Small intestine (tissue), 7 donors: ENCODE data around the gene NFE2L3. TPM values are rescaled to one million over a fixed set of nuclear protein-coding genes. Genes with fewer than 3 reads are reported as not detected.
"Not testable (repeated sequence)": the region's sequence is repeated elsewhere in the genome, so short reads cannot be mapped to it uniquely, and the experiment has no call there.

ENCODE experiments used
- DNase-seq, 2 donors: peaks; one replicate each; pipeline versions ENCODE4 v3.0.0 to v3.0.0-alpha.2; 2013
- FAIRE-seq: peaks from 2 replicates; lab custom pipeline; 2012; peaks lifted over from hg19 to GRCh38; lab: Jason Lieb, UNC
- H3K27ac ChIP-seq, 3 donors: one replicate each; pipeline ENCODE4 v1.5.1; 2013; ENCODE audit warnings: low read length in 2 of 3, mild to moderate bottlenecking in 2 of 3, control low read depth in 1 of 3, inconsistent platforms in 1 of 3, low read depth in 1 of 3, moderate library complexity in 1 of 3
- H3K27me3 ChIP-seq, 3 donors: one replicate each; pipeline ENCODE4 v1.6.1; 2013; ENCODE audit warnings: low read length in 3 of 3, inconsistent platforms in 1 of 3; ENCODE audit not compliant: control insufficient read depth in 3 of 3, insufficient read depth in 3 of 3
- H3K36me3 ChIP-seq, 3 donors: one replicate each; pipeline ENCODE4 v1.6.1; 2013; ENCODE audit warnings: low read length in 3 of 3, inconsistent platforms in 1 of 3, low read depth in 1 of 3, mild to moderate bottlenecking in 1 of 3, moderate library complexity in 1 of 3; ENCODE audit not compliant: control insufficient read depth in 3 of 3, insufficient read depth in 2 of 3
- H3K4me1 ChIP-seq, 3 donors: one replicate each; pipeline ENCODE4 v1.6.1; 2013; ENCODE audit warnings: low read length in 2 of 3, inconsistent platforms in 1 of 3, low read depth in 1 of 3, mild to moderate bottlenecking in 1 of 3, moderate library complexity in 1 of 3; ENCODE audit not compliant: control insufficient read depth in 3 of 3, insufficient read depth in 2 of 3
- H3K4me3 ChIP-seq, 3 donors: one replicate each; pipeline ENCODE4 v1.5.1; 2013; ENCODE audit warnings: low read length in 3 of 3, control low read depth in 1 of 3, inconsistent platforms in 1 of 3, low read depth in 1 of 3, mild to moderate bottlenecking in 1 of 3, moderate library complexity in 1 of 3
- H3K9me3 ChIP-seq, 2 donors: one replicate each; pipeline ENCODE4 v1.6.1; 2013; ENCODE audit warnings: low read depth in 1 of 2, low read length in 1 of 2; ENCODE audit not compliant: control insufficient read depth in 2 of 2, insufficient read depth in 1 of 2
- WGBS, 3 donors: extraction: QIAGEN DNeasy Blood & Tissue Kit; methylation state at CpG; one replicate each; pipeline ENCODE4 v1.1.7; 2013; 5-methylcytosine and 5-hydroxymethylcytosine counted together
- polyA plus RNA-seq, 4 donors: library from polyadenylated mRNA; stranded (reverse) in 3 of 4; unstranded in 1 of 4; fragments of 200-250 nt in 3 of 4; fragments of 120-200 nt in 1 of 4; gene quantifications; one replicate each; pipeline versions ENCODE4 v1.2.1 to v1.2.3, GENCODE V29; 2013
- donor health status: healthy with polysubstance abuse.
- donor health status: control.
- donor health status: control.
- donor health status: Bipolar disorder and iron deficiency.
- donor health status: healthy.

Gene NFE2L3
- polyA plus RNA-seq, 4 donors = 1.8 to 16.6 (median 7.6) TPM

DNA sequence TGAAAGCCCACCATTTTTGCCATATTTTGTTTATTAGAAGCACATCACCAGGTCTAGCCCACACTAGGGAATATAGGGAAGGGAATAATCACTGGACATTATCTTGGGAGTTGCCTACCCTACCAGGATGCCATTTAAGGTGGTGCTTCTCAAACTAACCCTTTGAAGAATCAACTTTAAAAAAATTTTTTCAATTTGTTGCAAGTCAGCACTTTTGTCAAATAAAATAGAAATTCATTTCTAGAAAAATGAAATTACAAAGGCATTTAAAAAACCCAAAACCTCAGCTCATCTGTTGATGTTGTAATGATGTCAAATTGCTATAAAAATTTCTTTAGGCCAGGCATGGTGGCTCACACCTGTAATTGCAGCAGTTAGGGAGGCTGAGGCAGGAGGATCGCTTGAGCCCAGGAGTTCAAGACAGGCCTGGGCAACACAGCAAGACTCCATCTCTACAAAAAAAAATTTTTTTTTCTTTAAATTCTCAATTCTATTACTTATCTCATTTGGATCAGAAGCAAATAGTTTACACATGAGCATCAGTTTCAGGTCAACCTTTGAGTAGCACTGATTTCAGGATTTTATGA lies 2.5 kb upstream of the NFE2L3 start:
- DNase-seq (no peak), FAIRE-seq (no peak)
- peaks cover 0 to 8% of the 10 kb centered on the region in 2 donors for H3K9me3 ChIP-seq
- H3K27ac ChIP-seq = no peak overlapping the region
- peaks cover 0 to 3% (median 0%) of the 10 kb centered on the region in 3 donors for H3K27me3 ChIP-seq
- H3K4me3 ChIP-seq = no peak overlapping the region
- 89 to 100% (median 96%) methylated on average over 1 of the region's 1 CpG for WGBS, 3 donors
- peaks cover 0 to 7% (median 2%) of the 10 kb centered on the region in 3 donors for H3K4me1 ChIP-seq
- no peaks in the 10 kb centered on the region for H3K36me3 ChIP-seq

DNA sequence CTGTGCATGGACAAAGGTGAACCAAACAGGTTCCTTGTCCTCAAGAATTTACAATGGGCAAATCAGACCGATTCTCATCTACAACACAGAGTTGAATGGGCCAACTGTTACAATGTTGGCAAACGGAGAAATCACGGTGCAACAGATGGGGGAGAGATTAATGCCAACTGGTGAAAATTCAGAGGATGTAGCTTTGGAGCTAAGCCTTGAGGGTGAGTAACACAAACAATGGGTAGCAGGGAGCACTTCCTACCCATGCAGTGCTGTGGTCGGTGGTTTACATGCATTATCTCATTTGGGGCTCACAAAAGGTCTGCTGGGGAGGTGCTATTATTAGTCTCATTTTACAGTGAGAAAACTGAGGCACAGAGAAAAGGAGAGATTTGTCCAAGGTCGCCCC lies 902 bp upstream of the NFE2L3 start:
- DNase-seq = no peak
- Histone ChIP-seq H3K27ac (no peak overlapping the region), H3K4me3 (no peak overlapping the region), H3K36me3 (no peaks in the 10 kb centered on the region), H3K4me1 (peaks cover 0 to 13% (median 7%) of the 10 kb centered on the region in 3 donors), H3K9me3 (peaks cover 0 to 8% of the 10 kb centered on the region in 2 donors), H3K27me3 (peaks cover 0 to 3% (median 0%) of the 10 kb centered on the region in 3 donors)
- 74 to 78% (median 75%) methylated on average over 5 of the region's 5 CpGs for WGBS, 3 donors
- FAIRE-seq = no peak

DNA sequence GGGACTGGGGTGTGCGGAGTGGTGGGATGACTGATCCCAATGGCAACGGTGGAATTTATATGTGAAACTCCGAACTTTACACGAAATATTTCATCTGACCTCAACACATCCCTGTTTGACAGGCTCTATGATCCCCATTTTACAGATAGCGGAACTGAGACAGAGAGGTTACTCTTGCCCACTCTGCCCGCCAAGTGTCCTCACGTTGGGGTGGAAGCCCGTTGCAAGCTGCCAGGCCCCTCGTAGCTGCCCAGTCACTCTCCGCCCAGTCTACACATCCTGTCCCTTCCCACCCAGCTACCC lies 397 bp upstream of the NFE2L3 start:
- H3K4me1 ChIP-seq = peaks cover 2 to 17% (median 9%) of the 10 kb centered on the region in 3 donors
- no peaks in the 10 kb centered on the region for H3K36me3 ChIP-seq
- H3K4me3 ChIP-seq = peak overlapping the region; percentile 34 to 57 (median 46)
- DNase-seq = no peak
- peaks cover 0 to 3% (median 0%) of the 10 kb centered on the region in 3 donors for H3K27me3 ChIP-seq
- 52 to 65% (median 63%) methylated on average over 10 of the region's 10 CpGs for WGBS, 3 donors
- FAIRE-seq = no peak
- H3K27ac ChIP-seq = peak overlapping the region; percentile 34 to 66 (median 38)
- H3K9me3 ChIP-seq = peaks cover 0 to 8% of the 10 kb centered on the region in 2 donors

DNA sequence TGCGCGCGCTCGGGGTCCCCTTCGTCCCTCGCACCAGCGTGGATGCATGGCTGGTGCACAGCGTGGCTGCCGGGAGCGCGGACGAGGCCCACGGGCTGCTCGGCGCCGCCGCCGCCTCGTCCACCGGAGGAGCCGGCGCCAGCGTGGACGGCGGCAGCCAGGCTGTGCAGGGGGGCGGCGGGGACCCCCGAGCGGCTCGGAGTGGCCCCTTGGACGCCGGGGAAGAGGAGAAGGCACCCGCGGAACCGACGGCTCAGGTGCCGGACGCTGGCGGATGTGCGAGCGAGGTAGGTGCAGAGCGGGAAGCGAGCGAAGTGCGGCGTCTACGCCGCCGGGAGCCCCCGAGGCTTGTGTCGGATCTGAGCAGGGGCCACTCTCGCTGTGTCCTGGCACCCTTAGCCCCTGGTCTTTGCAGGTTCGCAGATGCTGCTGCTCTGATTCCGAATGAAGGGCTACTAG lies 813 bp downstream of the NFE2L3 start:
- FAIRE-seq, H3K27me3 ChIP-seq, H3K36me3 ChIP-seq, H3K9me3 ChIP-seq: not testable (repeated sequence)
- peak overlapping the region in 1 of 3 donors; percentile 79 for H3K27ac ChIP-seq
- 1 to 5% (median 2%) methylated on average over 29 to 54 of the region's 54 CpGs for WGBS, 3 donors
- H3K4me1 ChIP-seq = peaks cover 3 to 18% (median 9%) of the 10 kb centered on the region in 3 donors
- DNase-seq = peak; percentile 28 to 67
- peak overlapping the region; percentile 53 to 62 (median 57) for H3K4me3 ChIP-seq

DNA sequence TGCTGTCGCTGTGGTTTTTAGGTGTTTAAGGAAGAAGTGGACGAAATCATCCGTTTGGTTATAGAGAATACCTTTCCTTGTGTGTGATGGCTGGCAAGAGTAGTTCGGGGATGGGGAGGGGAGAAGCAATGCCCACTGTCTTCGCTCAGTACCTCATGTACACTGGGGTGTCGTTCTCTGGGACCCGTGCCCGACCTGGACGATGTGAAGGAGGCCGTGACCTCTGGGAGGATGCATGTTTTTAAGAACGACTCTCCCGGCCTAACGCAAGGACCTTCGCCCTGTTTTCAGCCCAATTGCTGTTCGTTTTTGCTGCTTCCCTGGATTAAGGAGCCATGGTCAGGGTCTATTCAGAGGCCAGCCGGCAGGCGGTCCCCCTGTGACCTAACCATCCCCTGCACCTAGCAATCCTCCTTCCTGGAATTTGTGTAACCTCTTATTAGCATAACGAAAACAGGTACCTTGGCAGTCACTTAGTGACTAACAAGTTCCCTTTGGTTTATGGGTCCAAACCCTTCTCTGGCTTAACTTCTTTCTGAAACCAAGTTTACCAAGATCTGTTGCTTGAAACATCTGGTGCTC lies 1.3 kb downstream of the NFE2L3 start:
- H3K4me3 ChIP-seq = peak overlapping the region; percentile 45 to 57 (median 53)
- WGBS, 3 donors = 8 to 25% (median 22%) methylated on average over 18 of the region's 18 CpGs
- H3K9me3 ChIP-seq = no peaks in the 10 kb centered on the region
- DNase-seq (peak in 1 of 2 donors; percentile 55), FAIRE-seq (no peak)
- H3K27ac ChIP-seq = peak overlapping the region in 2 of 3 donors; percentile 63 to 79
- no peaks in the 10 kb centered on the region for H3K36me3 ChIP-seq
- H3K4me1 ChIP-seq = peaks cover 3 to 19% (median 11%) of the 10 kb centered on the region in 3 donors
- H3K27me3 ChIP-seq = peaks cover 0 to 3% (median 0%) of the 10 kb centered on the region in 3 donors

DNA sequence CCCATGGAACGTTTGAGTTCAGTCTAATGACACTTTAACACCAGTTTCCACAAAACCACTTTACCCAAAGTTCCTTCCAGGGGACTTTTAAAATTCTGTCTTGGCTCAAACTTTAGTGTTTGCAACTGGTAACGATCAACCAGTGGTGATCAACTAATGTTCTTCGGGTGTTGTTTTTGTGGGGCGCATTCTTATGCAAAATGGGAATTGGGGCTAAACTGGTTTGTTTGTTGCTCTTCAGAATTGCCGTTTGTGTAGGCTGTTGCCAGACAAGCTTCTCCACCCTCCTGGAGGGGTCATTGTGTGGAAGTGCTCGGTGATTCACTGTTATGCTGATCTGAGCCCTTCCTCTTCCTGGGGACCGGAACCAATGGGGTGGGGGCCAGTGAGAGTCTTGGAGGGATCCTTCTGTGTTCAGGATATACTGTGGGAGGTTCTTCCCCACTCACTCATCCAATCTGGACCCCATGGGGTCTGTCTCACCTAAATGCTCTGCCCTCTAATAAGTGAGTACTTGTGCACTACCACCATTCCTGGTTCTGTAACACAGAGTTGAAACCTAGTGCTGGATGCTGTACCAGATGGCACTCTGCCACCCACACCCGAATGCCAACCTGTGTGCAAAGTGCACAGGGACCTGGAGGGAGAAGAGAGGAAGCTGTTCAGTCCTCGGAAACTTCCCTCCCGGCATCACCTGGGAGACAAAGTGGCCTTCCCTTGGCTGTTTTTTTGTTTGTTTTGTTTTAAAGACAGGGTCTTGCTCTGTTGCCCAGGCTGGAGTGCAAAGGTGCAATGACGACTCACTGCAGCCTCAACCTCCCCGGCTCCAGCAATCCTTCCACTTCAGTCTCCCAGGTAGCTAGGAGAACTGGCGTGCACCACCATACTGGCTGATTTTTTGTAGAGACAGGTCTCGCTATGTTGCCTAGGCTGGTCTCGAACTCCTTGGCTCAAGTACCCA lies 2.1 kb downstream of the NFE2L3 start:
- DNase-seq (peak in 1 of 2 donors; percentile 89), FAIRE-seq (no peak)
- 24 to 55% (median 34%) methylated on average over 15 of the region's 15 CpGs for WGBS, 3 donors
- H3K9me3 ChIP-seq = no peaks in the 10 kb centered on the region
- peak overlapping the region in 2 of 3 donors; percentile 53 to 57 for H3K4me3 ChIP-seq
- H3K36me3 ChIP-seq = no peaks in the 10 kb centered on the region
- H3K27me3 ChIP-seq = peaks cover 0 to 3% (median 0%) of the 10 kb centered on the region in 3 donors
- peaks cover 3 to 27% (median 18%) of the 10 kb centered on the region in 3 donors for H3K4me1 ChIP-seq
- H3K27ac ChIP-seq = peak overlapping the region in 2 of 3 donors; percentile 63 to 79

DNA sequence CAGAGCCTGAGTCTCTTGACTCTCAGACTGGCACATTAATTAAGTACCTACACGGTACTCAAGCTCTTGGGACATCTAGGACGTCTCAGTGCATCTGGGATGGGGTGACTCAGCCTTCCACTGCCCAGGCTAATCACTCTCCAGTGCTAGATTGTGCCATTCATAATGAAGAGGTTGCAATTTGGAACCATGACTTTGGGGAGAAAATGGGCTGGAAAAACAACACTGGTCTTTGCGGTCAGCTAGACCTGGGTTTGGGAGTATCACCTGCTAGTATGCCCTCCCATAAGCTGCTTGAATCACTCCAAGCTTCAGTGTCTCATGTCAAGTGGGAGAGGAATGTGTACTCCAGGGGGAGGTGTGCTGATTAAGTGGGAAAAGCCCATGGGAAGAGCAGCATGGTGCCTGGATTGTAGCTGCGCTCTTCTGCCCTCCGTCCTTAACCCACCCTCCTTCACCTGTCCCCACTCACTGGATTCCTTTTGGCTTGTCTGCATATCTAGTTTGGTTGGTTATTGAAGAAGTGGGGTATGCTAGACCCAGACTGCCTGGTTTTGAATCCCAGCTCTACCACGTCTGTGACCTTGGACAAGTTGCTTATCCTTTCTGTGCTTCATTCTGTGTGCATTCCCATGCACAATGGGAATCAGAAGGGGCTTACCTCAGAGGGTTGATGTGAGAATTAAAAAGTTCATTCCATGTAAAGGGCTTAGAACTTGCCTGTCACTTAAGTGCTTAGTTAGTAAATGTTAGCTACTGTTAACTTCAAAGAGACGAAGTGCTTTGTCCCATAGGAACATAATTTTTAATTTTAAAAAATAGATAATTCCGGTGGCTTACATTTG lies 3.8 kb downstream of the NFE2L3 start:
- FAIRE-seq (no peak), DNase-seq (peak in 1 of 2 donors; percentile 20)
- H3K9me3 ChIP-seq = no peaks in the 10 kb centered on the region
- WGBS, 3 donors = 43 to 49% (median 47%) methylated on average over 8 of the region's 8 CpGs
- H3K27ac ChIP-seq = peak overlapping the region in 1 of 3 donors; percentile 62
- no peak overlapping the region for H3K4me3 ChIP-seq
- H3K4me1 ChIP-seq = peaks cover 3 to 36% (median 20%) of the 10 kb centered on the region in 3 donors
- peaks cover 0 to 3% (median 0%) of the 10 kb centered on the region in 3 donors for H3K27me3 ChIP-seq
- H3K36me3 ChIP-seq = no peaks in the 10 kb centered on the region
